ENCODE results near the gene COL8A1. TPM values are rescaled to one million over a fixed set of nuclear protein-coding genes. Genes with fewer than 3 reads are reported as not detected.

The COL8A1 gene
- total RNA-seq, 1 experiment from 2014 or later = 8.1 TPM

DNA sequence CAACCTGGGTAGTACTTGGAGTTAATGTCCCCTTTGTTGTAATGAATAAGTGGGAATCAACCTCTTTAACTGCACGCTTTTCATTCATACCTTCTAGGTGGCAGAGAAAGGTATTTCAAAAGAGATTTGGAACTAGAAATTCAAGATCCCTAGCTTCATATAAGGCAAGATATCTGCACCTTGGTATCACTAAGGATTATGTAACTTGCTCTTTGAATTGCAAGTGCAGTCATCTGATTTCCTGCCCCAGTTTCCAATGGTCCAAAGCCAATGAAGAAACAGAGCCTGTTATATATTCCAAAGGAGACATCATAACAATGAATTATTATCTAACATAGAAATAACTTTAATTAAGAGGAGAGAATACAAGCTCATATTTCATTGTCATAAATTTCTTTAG, 124.5 kb downstream of the COL8A1 start:
- Histone ChIP-seq H3K27me3 (ENCODE audit: insufficient read depth, low read depth) (0 out of 2 replicates have a peak, but pooled peaks cover 2% of the 10 kb centered on the region), H3K27ac (no peak overlapping the region), H3K36me3 (ENCODE audit: low read depth) (no peaks in the 10 kb centered on the region), H2AFZ (no peak overlapping the region), H3K9me3 (ENCODE audit: insufficient read depth, low read depth) (no peaks in the 10 kb centered on the region), H3K79me2 (ENCODE audit: low read depth) (no peaks in the 10 kb centered on the region), H3F3A (ENCODE audit: insufficient read depth, low read depth) (no peaks in the 10 kb centered on the region), H4K20me1 (ENCODE audit: insufficient read depth) (no peaks in the 10 kb centered on the region), H3K4me3 (no peak overlapping the region), H3K4me1 (replicated peaks; ENCODE audit: insufficient read depth) (no peaks in the 10 kb centered on the region), H3K9me2 (ENCODE audit: insufficient read depth) (peaks cover 7% of the 10 kb centered on the region; the same call in 1 of the 2 replicates), H3K4me2 (no peak overlapping the region)
- CTCF ChIA-PET = no interaction called here
- no peak for DNase-seq
- intact Hi-C loops (cut with micrococcal nuclease; ENCODE audit: unreplicated experiment) = no loop called here
- POLR2A ChIA-PET (ENCODE audit: unreplicated experiment) = no interaction called here
- no TSS peak for BruUV-seq (replicated peaks)
- TF ChIP-seq, protein P1, sequence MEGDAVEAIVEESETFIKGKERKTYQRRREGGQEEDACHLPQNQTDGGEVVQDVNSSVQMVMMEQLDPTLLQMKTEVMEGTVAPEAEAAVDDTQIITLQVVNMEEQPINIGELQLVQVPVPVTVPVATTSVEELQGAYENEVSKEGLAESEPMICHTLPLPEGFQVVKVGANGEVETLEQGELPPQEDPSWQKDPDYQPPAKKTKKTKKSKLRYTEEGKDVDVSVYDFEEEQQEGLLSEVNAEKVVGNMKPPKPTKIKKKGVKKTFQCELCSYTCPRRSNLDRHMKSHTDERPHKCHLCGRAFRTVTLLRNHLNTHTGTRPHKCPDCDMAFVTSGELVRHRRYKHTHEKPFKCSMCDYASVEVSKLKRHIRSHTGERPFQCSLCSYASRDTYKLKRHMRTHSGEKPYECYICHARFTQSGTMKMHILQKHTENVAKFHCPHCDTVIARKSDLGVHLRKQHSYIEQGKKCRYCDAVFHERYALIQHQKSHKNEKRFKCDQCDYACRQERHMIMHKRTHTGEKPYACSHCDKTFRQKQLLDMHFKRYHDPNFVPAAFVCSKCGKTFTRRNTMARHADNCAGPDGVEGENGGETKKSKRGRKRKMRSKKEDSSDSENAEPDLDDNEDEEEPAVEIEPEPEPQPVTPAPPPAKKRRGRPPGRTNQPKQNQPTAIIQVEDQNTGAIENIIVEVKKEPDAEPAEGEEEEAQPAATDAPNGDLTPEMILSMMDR (conservative IDR thresholded peaks at IDR 0.05) = no peak
- no peak for TF ChIP-seq EZH2 (IDR thresholded peaks at IDR 0.05; ENCODE audit: low read depth)

DNA sequence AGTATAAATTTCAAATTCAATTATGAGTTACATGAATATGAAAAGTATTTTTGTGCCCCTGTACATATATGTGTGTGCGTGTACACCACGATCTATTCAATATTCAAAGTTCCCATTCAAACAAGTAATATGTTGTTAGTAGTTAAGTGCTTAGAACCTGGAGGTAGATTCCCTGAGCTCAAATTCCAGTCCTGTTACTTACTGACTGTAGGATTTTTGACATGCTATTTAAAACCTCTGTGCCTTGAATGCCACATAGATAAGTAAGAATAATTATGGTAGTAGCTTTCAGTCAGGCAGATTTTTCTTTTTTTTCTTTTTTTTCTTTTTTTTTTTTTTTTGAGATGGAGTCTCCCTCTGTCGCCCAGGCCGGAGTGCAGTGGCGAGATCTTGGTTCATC, 126.0 kb downstream of the COL8A1 start:
- no peaks in the 10 kb centered on the region for H3F3A ChIP-seq (ENCODE audit: insufficient read depth, low read depth)
- POLR2A ChIA-PET (ENCODE audit: unreplicated experiment) = interaction anchor here (0.6 kb wide), 1 partner anchor 688 kb away, joined by 17 read pairs; no protein-coding TSS in a partner anchor
- H3K27me3 ChIP-seq (ENCODE audit: insufficient read depth, low read depth) = no peaks in the 10 kb centered on the region

DNA sequence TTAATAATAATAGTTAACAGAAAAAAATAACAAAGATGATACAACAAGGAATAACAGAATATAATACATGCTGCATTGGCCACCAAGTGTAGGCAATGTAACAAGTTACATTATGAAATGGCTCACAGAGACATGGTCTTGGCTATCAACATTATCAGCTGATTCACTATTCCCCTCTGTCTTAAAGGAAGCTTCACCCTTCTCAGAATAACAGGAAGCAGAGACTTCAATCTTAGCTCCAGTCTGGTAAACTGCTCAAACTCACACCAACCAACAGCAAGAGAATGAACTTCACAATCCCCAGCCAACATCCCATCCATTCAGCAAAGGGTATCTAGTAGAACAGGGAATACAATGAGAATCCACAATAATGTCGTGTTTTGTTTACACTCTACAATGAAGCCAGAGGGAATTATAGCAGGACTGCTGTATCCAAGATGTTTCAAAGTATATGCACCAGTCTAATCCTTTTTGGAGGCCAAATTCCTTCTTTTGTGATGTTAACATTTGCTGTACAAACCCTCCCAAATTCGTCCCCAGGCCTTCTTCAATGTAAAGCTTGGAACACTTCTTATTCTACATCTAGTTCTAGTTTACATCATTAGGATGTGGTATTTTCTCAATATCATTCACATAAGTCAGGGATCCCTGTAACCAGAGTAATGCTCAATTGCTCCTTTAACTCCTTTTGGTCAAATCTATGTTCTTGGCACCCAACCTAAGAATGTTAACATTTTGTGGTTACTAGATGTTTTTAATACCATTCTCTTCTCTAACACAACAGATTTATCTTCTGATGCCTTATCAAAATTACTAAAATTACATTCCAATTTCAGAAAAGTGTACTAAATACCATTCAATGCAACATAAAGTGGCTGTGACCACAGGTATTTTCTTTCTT, 126.9 kb downstream of the COL8A1 start:
- Histone ChIP-seq H3K4me3 (no peak overlapping the region), H3K27me3 (ENCODE audit: insufficient read depth, low read depth) (no peaks in the 10 kb centered on the region), H3K4me2 (no peak overlapping the region), H4K20me1 (ENCODE audit: insufficient read depth) (no peaks in the 10 kb centered on the region), H3K9me2 (ENCODE audit: insufficient read depth) (peaks cover 7% of the 10 kb centered on the region; the same call in 1 of the 2 replicates), H3K79me2 (ENCODE audit: low read depth) (no peaks in the 10 kb centered on the region), H3F3A (ENCODE audit: insufficient read depth, low read depth) (no peaks in the 10 kb centered on the region), H3K36me3 (ENCODE audit: low read depth) (no peaks in the 10 kb centered on the region), H2AFZ (no peak overlapping the region), H3K9me3 (ENCODE audit: insufficient read depth, low read depth) (no peaks in the 10 kb centered on the region), H3K4me1 (replicated peaks; ENCODE audit: insufficient read depth) (no peaks in the 10 kb centered on the region), H3K27ac (no peak overlapping the region)
- ChIA-PET POLR2A (ENCODE audit: unreplicated experiment) (no interaction called here), CTCF (no interaction called here)
- no peak for TF ChIP-seq EZH2 (IDR thresholded peaks at IDR 0.05; ENCODE audit: low read depth)
- TF ChIP-seq, protein P1 (conservative IDR thresholded peaks at IDR 0.05) = no peak
- DNase-seq = no peak
- intact Hi-C loops (cut with micrococcal nuclease; ENCODE audit: unreplicated experiment) = no loop called here
- BruUV-seq (replicated peaks) = no TSS peak

More for the DNA sequence above, 126.0 kb downstream of the COL8A1 start:
- H3K36me3 ChIP-seq (ENCODE audit: low read depth) = no peaks in the 10 kb centered on the region
- no peaks in the 10 kb centered on the region for H3K4me1 ChIP-seq (replicated peaks; ENCODE audit: insufficient read depth)
- H3K79me2 ChIP-seq (ENCODE audit: low read depth) = no peaks in the 10 kb centered on the region
- BruUV-seq (replicated peaks) = no TSS peak
- no peaks in the 10 kb centered on the region for H4K20me1 ChIP-seq (ENCODE audit: insufficient read depth)
- TF ChIP-seq EZH2 (IDR thresholded peaks at IDR 0.05; ENCODE audit: low read depth) = no peak
- TF ChIP-seq, protein P1 (conservative IDR thresholded peaks at IDR 0.05) = no peak
- H2AFZ ChIP-seq = no peak overlapping the region
- peaks cover 7% of the 10 kb centered on the region; the same call in 1 of the 2 replicates for H3K9me2 ChIP-seq (ENCODE audit: insufficient read depth)
- CTCF ChIA-PET = interaction anchor here (0.6 kb wide), 1 partner anchor 1162 kb away, joined by 11 read pairs; no protein-coding TSS in a partner anchor
- intact Hi-C loops (cut with micrococcal nuclease; ENCODE audit: unreplicated experiment) = no loop called here
- H3K9me3 ChIP-seq (ENCODE audit: insufficient read depth, low read depth) = no peaks in the 10 kb centered on the region
- no peak overlapping the region for H3K4me3 ChIP-seq
- no peak overlapping the region for H3K27ac ChIP-seq
- H3K4me2 ChIP-seq = no peak overlapping the region
- DNase-seq = no peak

Data from PC-9 (cell line).